DMS114 treated with DMSO at 0.1 percent for 48 hours (cell line): Measurements from ENCODE around the gene ESPN.

Experiments used
- DNase-seq: peaks from one replicate; lab custom pipeline; 2025; ENCODE audit not compliant: unreplicated experiment; lab: John Stamatoyannopoulos, UW

The ESPN gene

DNA sequence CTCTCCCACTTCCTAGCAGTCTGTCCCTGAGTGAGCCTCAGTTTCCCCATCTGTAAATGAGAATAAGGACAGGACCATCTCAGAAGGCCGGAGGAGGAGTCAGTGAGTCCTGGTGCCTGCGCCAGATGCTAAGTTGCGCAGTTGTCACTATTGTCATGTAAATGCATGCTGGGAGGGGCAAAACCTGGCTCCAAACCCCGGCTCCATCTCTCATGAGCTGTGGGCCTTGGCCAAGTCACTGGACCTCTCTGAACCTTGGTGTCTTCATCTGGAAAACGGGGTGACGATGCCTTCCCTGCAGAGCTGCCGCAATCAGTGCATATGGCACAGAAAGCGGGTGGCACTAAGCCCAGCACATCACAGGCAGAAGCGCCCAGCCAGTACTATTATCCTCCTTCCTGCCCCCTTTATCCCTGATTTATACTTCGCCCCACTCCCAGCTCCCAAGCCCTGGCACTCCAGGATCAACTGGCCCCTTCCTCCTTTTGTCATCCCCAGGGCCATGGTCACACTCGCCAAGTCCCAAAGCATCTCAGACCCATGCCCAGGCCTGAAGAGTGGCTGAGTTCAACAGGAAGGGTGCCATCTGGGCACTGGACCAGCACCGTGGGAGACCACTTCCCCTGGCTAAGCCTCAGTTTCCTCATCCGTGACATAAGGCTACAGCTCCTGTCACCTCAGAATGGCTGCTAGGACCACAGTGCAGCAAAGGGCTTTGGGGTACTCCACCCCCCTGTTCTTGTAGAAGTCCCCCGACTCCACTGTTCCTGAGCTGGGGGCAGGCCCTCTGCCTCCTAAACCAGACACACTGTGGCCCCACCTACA, 71.2 kb downstream of the ESPN start:
- DNase-seq = no peak

DNA sequence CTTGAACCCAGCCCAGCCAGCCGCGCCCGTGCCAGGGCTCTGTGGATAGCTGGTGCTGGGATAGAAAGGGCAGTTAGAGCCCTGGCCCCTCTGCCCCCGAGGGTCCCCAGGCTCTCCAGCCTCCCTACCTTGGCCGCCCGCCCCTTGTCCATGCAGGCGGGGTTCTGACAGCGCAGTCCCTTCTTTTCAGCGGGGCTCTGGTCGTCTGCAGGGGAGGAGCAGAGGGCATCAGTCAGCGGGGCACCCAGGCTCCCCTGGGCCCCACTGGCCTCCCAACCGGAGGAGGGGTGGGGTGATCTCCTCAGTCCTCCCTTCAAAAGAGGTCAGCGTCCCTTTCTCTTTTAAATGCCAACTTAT, 71.8 kb downstream of the ESPN start:
- DNase-seq = no peak

DNA sequence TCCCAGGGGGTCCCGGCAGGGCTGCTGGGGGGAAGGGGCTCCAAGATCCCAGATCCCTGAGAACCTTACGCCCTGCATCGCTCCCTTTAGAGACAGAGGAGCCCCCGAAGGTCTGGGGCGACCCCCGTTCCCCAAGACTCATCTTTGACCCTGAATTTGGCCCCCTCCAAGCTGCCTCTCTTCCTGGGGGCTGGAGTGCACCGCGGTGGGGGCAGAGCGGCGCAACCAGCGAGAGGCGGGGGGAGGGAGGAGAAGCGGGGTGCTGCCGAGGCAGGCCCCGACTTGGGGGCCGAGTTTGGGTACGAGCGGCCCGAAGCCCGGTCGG, 72.3 kb downstream of the ESPN start:
- no peak for DNase-seq

DNA sequence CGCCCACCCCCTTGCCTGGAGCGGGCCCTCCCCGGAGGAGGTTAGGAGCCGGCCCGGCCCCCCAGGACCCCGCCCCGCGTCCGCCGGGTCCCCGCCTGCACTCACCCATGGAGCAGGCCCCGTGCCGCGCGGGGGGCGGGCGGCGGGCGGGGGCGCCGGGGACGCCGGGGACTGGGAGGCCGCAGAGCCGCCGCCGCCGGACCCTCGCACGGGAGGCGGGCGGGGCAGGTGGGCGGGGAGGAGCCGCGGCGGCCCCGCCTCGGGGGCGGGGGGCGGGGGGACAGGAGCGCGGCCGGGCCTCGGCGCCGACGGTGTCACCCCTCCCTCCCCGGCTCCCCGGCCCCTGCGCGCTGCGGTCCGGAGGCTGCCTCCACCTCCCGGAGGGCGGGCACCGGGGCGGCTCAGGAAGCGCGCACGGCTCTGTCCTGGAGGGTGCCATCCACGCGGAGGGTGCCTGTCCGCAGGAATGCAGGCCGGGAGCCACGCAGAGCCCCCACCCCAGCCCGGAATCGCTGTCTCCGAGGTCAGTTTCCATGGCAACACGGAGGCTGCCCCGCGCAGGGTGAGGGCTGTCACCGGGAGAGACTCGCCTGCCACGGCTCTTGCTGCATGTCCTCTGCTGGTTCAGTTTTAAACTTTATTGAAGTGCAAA, 72.8 kb downstream of the ESPN start:
- no peak for DNase-seq

DNA sequence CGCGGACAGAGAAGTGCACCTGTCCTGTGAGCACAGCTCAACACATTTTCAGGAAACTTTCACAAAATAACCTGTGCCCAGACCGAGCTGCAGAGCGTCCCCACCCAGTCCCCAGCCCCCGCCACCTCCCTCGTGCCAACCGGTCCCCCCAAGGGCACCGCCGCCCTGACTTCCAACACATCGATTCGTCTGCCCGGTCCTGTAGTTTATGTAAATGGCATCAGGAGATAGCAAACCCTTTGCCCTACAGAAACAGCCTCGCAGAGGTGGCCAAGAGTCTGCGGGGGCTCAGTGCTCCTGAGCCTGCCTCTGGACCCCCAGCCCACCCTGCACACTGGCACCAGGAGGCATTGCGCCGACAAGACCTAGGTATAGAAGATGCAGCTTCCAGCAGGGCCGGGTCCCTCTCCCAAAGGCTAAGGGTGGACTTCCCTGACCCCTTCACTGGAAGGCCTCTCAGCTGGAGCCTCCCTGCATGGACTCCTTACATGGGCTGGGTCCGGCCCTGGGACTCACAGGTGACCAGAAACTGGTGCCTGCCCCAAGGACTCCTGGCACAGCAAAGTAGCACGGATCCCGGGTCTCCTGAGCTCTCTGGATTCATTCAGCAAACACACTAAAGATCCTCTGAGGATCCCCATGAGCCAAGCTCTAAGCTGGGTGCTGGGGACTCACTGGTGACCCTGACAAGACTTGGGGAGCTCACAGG, 73.4 kb downstream of the ESPN start:
- no peak for DNase-seq

DNA sequence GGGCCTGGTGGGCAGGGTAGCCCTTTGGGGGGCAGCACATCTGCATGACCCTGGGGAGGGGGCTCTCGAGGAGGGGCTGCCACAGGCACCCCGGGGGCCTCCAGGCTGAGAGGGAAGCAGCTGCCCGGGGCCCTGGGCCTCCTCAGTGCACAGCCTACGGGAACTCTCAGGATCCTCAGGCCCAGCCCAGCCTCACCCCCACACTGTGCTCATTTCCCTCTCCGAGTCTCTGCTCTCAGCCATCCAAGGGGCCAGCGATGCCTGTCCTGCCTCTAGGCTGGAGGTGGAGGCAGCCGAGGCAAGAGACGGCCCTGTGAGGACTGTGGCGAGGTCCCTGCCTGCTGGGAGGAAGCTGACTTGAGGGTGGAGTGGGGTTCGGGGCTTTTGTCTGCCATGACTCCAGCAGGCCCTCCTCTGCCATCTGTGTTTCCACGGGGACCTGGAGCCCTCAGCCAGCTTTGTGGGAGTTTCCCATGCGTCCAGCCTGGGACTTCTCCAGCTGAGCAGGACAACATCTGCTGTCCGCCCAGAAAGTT, 74.1 kb downstream of the ESPN start:
- DNase-seq = no peak

DNA sequence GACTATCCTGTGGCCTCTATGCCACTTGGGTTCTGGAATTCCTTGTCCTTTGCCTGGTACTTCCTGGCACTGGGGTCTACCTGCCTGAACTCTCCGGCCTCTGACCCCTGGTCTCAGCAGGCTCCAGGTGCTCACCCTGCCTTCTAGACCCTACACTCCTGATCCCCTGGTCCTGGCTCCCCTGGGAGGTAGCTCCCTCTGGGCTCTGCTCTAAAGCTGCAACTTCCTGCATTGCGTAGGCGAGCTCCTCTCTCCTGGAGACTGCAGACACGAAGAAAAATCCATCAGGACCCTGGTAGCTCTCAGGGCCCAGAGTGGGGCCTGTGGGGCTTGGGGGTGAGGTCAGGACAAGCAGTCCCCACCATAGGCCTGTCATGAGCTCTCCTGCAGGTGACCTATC, 74.7 kb downstream of the ESPN start:
- no peak for DNase-seq

DNA sequence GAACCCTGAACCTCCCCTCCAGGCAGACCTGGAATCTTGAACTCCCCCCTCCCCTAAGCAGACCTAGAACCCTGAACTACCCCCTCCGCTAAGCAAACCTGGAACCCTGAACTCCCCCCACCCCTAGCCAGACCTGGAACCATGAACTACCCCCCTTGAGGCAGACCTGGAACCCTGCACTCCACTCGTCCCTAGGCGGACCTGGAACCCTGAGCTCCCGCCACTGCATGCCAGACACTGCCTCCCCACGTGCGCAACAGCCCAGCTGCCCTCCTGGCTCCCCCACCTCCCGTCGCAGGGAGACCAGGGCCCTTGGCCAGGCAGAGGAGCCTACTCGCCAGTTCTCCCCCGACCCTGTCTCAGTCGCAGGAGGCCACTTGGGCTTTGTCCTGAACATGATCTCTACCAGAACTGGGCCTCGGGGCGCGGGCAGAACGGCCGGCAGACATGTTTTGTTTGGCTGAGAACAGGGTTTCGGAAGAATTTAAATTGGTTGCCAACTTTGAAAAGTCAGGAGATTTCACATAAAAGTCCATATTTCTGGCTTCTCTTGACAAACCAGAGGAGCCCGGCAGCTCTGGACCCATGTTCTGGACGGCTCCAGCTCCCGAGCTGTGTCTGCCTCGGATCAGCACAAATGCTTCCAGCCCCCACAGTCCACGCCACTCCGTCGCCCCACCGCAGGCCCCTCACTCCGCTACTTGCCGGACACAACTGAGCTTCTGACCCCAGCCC, 76.1 kb downstream of the ESPN start:
- no peak for DNase-seq

DNA sequence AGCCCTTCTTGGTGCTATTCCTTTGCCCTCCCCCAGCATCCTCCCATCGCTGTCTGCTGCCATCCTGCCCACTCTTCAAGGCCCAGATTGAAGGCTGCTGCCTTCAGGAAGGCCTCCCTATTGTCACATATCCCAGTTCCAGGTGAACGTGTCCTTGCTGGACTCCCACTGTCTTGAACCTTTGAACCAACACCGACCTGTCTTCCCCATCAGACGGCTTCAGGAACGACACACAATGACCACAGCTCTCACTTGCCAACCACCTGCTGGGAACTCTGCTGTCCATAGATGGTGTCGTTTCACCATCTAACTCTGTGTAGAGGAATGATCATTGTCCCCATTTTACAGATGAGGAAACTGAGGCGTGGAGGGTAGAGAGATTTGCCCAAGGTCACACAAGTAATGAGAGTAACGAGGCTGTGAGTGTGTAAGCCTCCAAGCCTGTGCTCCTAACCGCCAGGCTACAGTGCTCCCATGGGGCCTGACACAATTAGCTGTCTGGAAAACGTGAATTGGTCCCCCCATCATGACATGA, 76.8 kb downstream of the ESPN start:
- no peak for DNase-seq

DNA sequence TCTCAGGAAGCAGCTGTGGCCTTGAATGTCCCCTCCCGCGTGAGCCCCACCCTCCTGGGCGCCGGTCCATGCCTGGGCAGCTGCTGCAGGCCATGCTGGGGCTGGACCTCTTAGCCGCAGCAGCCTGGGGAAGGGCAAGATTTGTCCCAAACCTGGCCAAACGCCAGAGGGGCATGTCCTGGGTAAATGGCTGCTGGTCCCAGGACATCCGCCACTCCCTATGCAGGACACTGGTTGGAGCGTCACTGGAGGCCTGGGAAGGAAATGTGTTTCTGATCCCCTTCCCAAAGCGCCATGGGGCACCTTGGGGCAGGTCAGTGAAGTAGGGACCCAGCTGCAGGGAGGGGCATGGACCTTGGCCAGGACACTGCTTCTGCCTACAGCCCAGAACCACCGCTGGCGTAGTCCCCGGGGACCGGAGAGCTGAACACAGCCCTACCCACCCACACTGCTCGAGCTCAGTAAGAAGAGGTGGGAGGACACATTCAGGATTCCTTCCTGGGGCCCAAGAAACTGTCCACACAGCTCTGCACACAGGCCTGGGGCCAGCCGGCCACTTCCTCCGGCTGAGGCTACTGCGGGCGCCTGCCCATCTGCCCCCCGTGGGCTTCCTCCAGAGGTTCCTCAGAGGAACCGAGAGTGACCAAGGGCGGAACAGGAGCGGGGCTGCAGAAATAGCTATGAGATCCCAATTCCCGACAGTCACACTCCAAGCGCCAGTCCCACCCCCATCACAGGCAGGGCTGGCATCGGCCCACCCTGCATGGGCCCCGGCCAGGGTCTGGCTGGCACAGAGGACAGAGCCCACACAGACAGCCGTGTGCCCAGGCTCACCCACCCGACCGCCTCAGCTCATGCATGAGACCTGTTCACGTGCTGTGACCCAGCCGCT, 77.7 kb downstream of the ESPN start:
- DNase-seq = no peak

DNA sequence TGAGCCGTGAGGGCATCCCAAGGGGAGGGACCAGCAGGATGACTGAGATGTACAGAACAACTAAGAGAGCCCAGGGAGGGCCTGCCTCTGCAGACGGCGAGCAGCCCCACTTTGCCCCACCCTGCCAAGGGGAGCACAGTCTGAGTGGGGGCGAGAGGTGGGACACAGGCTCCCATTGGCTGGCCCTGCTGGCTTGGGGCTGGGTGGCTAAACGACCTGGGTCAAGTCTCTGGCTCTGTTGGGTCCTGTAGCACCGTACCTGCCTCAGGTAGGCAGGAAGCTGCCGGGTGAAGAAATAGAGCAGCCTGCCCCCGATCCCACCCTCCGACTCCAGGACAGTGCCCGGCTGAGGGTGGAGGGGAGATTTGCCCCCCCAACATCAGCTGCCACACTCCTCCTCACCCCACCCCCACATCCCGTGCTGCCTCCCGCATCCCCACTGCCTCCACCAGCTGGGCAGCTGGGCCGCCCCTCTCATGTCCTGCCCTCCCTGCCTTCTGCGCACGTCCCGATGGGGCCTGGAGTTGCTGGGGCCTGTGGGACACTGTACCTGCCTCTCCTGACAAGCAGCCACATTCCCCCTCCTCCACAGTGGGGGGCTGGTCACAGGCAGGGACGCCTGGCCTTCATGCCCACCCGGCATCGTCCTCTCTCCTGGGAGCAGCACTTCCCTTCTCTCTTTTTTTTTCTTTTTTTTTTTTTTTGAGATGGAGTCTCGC, 79.5 kb downstream of the ESPN start:
- no peak for DNase-seq

DNA sequence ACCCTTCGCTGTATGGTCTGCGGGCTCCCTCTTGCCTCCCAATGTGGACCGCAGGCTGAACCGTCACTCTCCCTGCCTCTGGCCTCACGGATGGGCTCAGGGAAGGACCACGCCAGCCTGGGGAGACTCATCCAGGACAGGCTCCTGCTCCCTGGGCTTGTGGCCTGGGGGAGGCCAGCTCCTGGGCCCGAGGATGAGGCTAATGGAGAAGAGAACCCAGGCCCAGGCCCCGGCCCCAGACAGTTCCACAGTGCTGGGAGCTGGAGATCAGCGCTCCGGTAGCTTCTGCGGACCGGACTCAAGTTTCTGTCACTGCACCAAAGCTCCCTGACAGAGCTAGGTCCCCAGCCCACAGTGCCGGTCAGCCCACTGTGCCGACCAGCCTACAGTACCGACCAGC, 80.3 kb downstream of the ESPN start:
- no peak for DNase-seq

DNA sequence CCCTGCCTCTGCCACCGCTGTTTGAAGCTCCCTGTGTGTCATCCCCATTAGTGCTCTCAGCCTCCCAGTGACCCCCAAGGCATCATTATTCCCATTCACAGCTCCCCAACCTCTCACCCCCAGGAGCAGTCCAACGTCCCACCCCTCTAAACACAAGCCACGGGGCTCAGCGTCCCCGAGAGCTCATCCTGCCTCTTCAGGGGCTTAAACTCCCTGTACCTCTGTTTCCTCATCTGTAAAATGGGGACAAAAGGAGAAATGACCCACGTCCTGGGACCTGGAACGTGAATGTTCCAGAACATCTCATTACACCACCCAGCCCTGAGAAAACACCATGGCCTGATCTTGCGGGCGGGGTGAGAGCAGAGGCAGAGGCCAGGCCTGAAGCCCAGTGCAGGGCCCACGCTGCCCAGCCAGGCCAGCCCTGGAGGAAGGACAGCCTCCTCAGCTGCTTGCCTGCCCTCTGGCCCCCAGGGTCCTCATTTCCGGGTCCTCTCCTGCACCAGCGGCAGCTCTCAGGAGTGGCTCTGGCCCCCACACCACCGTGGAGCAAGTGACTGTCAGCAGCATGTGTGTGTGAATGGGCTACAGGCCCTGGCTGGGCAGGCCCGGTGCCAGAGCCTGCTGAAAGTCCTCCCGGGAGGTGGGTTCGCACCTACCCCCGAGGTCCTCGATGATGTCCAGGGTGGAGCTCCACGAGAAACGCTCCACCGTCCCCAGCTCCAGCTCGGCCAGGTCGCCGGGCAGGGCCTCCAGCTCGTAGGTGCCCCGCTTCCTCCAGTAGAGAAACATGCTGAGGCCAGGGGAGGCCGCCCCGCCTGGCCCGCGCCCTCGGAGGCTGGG, 81.0 kb downstream of the ESPN start:
- no peak for DNase-seq

DNA sequence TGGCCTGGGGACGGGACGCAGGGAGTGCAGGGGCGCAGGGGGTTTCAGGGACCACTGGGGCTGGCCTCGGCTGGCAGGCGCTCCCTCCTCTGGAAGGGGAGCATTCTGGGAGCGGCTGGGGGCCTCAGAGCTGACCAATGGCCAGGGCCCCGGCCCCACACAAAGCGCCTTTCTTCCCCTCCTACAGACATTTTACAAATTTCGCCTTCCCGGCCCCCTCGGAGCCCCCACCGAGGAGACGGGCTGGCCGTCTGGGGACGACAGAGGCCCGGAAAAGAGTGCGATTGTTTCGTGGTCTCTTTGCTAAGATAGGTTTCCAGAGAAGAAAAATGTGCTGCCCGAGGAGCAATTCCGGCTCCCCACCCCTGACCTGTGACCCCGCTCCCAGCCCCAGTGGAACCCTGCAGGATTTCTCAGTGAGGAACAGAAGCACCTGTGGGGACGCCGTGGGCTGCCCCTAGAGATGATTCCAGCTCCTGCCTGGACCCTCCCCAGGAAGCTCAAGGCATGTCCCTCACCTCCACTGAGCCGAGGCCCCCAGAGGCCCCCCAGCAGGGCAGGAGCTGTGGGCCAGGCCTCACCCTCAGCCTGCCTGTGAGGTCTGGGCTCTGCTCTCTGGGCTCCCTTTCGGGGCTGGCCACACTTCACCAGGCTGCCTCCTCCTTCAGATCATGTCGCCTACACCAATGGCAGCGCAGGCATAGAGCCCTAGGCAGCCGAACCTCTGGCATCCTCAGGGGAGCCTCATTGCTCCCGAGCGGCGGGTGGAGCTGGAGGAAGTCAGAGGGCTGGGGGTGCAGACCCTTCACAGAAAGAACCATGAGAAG, 81.8 kb downstream of the ESPN start:
- DNase-seq = no peak

DNA sequence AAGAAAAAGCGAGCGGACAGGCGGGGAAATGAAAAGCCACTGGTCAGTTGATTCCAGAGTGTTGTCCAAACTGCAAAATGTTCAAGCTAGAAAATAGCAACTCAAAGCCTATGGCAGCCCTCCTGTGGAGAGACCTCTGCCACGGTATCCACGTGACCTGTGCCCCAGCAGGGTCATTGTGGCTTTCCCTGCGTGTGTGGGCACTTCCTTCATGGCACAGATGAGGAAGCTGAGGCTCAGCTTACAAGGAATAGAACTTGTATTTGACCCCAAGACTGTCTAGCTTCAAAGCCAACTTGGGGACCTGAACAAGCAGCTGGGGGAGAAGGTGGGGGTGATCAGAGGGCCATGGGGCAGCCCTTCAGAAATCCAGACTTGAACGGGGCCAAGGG, 82.5 kb downstream of the ESPN start:
- no peak for DNase-seq

DNA sequence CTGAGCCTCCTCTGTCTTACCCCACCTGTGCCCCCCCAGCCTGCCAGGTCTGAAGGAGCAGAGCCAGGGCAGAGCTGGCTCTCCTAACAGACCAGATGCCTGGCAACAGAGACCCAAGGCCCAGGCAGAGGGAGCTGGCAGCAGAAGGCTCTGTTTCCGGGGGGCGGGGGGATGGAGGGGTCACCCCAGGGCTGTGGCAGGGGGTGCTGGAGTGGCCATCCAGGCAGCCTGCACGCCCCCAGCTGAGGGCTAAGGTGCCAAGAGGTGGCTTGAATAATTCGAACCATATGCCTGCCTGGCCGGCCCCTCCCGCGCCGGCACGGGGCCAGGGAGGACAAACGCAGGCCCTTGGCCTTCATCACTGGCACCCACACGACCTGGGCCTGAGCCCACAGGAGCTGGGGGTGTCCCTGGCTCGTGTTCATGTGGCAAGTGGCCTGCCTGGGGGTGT, 82.9 kb downstream of the ESPN start:
- DNase-seq = no peak

DNA sequence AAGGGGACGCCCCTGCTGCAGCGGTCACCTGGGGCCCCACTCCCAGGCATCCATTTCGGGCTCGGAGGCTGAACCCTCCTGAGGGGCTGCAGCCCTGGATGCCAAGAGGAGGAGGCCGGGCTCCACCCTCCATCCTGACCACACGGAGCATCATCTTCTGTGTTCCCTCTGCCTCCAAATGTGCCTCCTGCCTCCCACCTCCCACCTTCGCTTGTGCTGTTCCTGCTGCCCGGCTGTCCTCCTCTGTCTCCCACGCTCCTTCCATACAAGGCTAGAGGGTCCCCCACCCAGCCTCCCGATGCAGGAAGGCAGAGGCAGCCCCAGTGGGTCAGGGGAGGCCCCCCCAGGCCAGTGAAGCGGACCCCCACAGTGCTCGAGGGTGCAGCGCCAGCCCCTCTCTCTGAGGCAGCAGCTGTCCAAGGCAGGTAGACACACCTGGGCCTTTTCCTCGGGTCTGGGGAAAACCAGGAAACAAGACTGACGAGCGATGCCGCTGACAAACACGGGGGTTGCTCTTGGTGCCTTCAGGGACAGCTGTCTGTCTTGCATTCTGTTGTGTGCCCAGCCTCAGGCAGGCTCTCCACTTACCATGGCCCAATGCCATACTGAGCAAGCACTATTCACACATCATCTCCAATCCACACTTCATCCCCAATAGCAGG, 83.7 kb downstream of the ESPN start:
- no peak for DNase-seq
